Measurements from ENCODE around the gene SLITRK6. TPM values are rescaled to one million over a fixed set of nuclear protein-coding genes. Genes with fewer than 3 reads are reported as not detected.

Gene SLITRK6
- total and polyA plus RNA-seq, 2 of the 8 experiments (the other 6 are each of a cell fraction or from before 2014, with no cell fraction given) = 0.11 to 0.17 TPM

DNA sequence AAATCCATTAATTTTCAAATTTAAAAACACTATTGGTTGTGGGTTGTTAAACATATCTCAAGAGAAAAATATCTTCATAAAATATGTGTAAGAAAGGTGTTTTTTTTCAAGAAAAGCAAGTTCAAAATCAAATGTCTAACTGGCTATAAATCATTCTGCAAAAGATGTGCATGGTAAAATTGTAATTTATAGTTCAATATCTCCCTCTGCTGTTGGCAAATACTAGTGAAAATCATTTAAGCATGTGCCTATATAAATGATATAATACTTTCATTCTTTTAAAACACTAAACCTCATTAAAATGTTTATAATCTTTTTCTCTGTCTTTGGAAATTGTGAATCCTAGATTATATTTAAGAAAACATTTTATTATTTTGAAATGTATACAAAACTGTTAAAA lies 17.2 kb upstream of the SLITRK6 start:
- Histone ChIP-seq H3K4me2 (ENCODE audit: insufficient read depth in 1 of 2, low read depth in 2 of 2, low read length in 2 of 2) (no peak overlapping the region), H3K4me3 (ENCODE audit: extremely low read depth in 1 of 4, insufficient read depth in 2 of 4, low read depth in 3 of 4, low read length in 4 of 4) (no peak overlapping the region), H3K9ac (replicated peaks in 1 of 4; ENCODE audit: extremely low read depth in 1 of 4, low read depth in 3 of 4, low read length in 3 of 4) (no peak overlapping the region), H2BK15ac (ENCODE audit: low read length) (no peak overlapping the region), H3K27ac (ENCODE audit: low read depth, low read length) (no peak overlapping the region), H3K18ac (ENCODE audit: extremely low read depth, low read length) (no peak overlapping the region), H3K23ac (ENCODE audit: insufficient read length) (no peak overlapping the region), H3K14ac (ENCODE audit: insufficient read length) (no peak overlapping the region), H2AFZ (ENCODE audit: low read length) (no peak overlapping the region), H4K91ac (replicated peaks; ENCODE audit: insufficient read length, low read length) (no peak overlapping the region), H4K5ac (ENCODE audit: insufficient read length, low read depth, low read length) (no peak overlapping the region), H2BK12ac (ENCODE audit: low read depth, low read length) (no peak overlapping the region), H4K8ac (ENCODE audit: extremely low read depth, insufficient read depth, low read length) (no peak overlapping the region), H3K36me3 (ENCODE audit: control insufficient read depth in 2 of 4, insufficient read depth in 4 of 4, low read length in 3 of 4) (no peaks in the 10 kb centered on the region), H3K23me2 (ENCODE audit: low read depth, low read length) (no peaks in the 10 kb centered on the region; the same call in 1 of the 2 replicates), H3K27me3 (replicated peaks in 1 of 4; ENCODE audit: control insufficient read depth in 3 of 4, extremely low read depth in 1 of 4, insufficient read depth in 3 of 4, low read length in 3 of 4) (no peaks in the 10 kb centered on the region), H2AK5ac (ENCODE audit: low read depth, low read length) (no peak overlapping the region), H3K79me1 (ENCODE audit: low read depth, low read length) (no peaks in the 10 kb centered on the region), H3K4ac (replicated peaks; ENCODE audit: insufficient read length, low read depth, low read length) (no peak overlapping the region), H3K56ac (replicated peaks; ENCODE audit: insufficient read length, low read depth, low read length) (no peak overlapping the region), H3K79me2 (ENCODE audit: control insufficient read depth in 1 of 2, insufficient read depth in 2 of 2, low read length in 2 of 2) (no peaks in the 10 kb centered on the region), H2BK5ac (ENCODE audit: low read depth, low read length) (no peak overlapping the region), H2BK120ac (replicated peaks; ENCODE audit: low read depth, low read length) (no peak overlapping the region), H3K9me3 (ENCODE audit: insufficient read depth in 2 of 2, low read depth in 1 of 2, low read length in 1 of 2) (no peaks in the 10 kb centered on the region), H3K4me1 (replicated peaks in 1 of 4; ENCODE audit: control insufficient read depth in 3 of 4, insufficient read depth in 4 of 4, low read length in 3 of 4) (no peaks in the 10 kb centered on the region), H4K20me1 (replicated peaks in 1 of 2; ENCODE audit: control insufficient read depth in 1 of 2, insufficient read depth in 2 of 2, low read length in 2 of 2) (no peaks in the 10 kb centered on the region), H2BK20ac (ENCODE audit: low read length) (no peak overlapping the region)
- POLR2A ChIA-PET (ENCODE audit: partially characterized antibody) = no interaction called here
- DNase-seq (ENCODE audit: low read depth in 1 of 2, low spot score in 2 of 2) (no peak), FAIRE-seq (no peak)
- CTCF ChIA-PET (ENCODE audit: partially characterized antibody) = no interaction called here
- no peak for TF ChIP-seq CREB1 (IDR thresholded peaks at IDR 0.05)
- no peak for TF ChIP-seq BCL11A (IDR thresholded peaks at IDR 0.05; ENCODE audit: low read depth in 2 of 2, low read length in 2 of 2)
- TF ChIP-seq BRCA1 (IDR thresholded peaks at IDR 0.05; ENCODE audit: low read depth, low read length) = no peak
- no peak for TF ChIP-seq POLR2A (IDR thresholded peaks at IDR 0.05; ENCODE audit: control extremely low read depth in 1 of 2, low read depth in 2 of 2, low read length in 2 of 2)
- TF ChIP-seq RNF2 (IDR thresholded peaks at IDR 0.05; ENCODE audit: borderline replicate concordance, low read depth, low read length, missing control alignments, poor library complexity, severe bottlenecking) = no peak
- no peak for TF ChIP-seq CHD1 (IDR thresholded peaks at IDR 0.05; ENCODE audit: low read depth, low read length)
- TF ChIP-seq SP2 (IDR thresholded peaks at IDR 0.05; ENCODE audit: low read length) = no peak
- no peak for TF ChIP-seq KDM5A (IDR thresholded peaks at IDR 0.05; ENCODE audit: low read length)
- TF ChIP-seq GTF2F1 (IDR thresholded peaks at IDR 0.05; ENCODE audit: borderline replicate concordance, low read depth, low read length) = no peak
- TF ChIP-seq ZNF274 (IDR thresholded peaks at IDR 0.05; ENCODE audit: borderline replicate concordance, extremely low read depth, low read length) = no peak
- TF ChIP-seq HDAC6 (IDR thresholded peaks at IDR 0.05; ENCODE audit: low read depth, low read length) = no peak
- no peak for TF ChIP-seq CEBPB (IDR thresholded peaks at IDR 0.05; ENCODE audit: low read depth, low read length)
- TF ChIP-seq SUZ12 (IDR thresholded peaks at IDR 0.05; ENCODE audit: low read length) = no peak
- TF ChIP-seq EP300 (IDR thresholded peaks at IDR 0.05; ENCODE audit: borderline replicate concordance in 1 of 2, low read depth in 2 of 2, low read length in 2 of 2) = no peak
- no peak for TF ChIP-seq EGR1 (IDR thresholded peaks at IDR 0.05; ENCODE audit: borderline replicate concordance, low read depth, low read length)
- no peak for TF ChIP-seq USF2 (IDR thresholded peaks at IDR 0.05; ENCODE audit: low read length)

Data from H1 (cell line).